Activated CD8-positive, alpha-beta memory T cell treated with anti-CD3 and anti-CD28 coated beads, Interleukin-2, amount 10 ng/mL, durations not matched to agents 7 days and 5 days (primary cell): ENCODE measurements around the gene ASIP. TPM values are rescaled to one million over a fixed set of nuclear protein-coding genes. Genes with fewer than 3 reads are reported as not detected.
"Not testable (repeated sequence)": the region's sequence is repeated elsewhere in the genome, so short reads cannot be mapped to it uniquely, and the experiment has no call there.

Experiments used
- ATAC-seq: fragments of 150-1000 bp; cut with Tn5 transposase; one replicate; pipeline ENCODE4 v1.10.0; 2021; ENCODE audit warnings: moderate library complexity
- CTCF ChIA-PET: fragments of 350-600 bp; sonication (Branson Sonifier 250); formaldehyde crosslinking; loops from one replicate; lab custom pipeline; 2021; ENCODE audit warnings: antibody characterized with exemption; lab: Charles Lee
- DNase-seq: peaks from one replicate; pipeline ENCODE4 v3.0.0-alpha.2; 2020
- H3K27ac Mint-ChIP-seq: one replicate; pipeline ENCODE4 v1.8.0; 2021; ENCODE audit warnings: mild to moderate bottlenecking, mixed read lengths
- H3K27me3 Mint-ChIP-seq: one replicate; pipeline ENCODE4 v1.8.0; 2021; ENCODE audit warnings: mixed read lengths
- H3K36me3 Mint-ChIP-seq: one replicate; pipeline ENCODE4 v1.8.0; 2021; ENCODE audit warnings: mild to moderate bottlenecking, mixed read lengths
- H3K4me1 Mint-ChIP-seq: one replicate; pipeline ENCODE4 v1.8.0; 2021; ENCODE audit warnings: mixed read lengths
- H3K4me3 Mint-ChIP-seq: one replicate; pipeline ENCODE4 v1.8.0; 2021; ENCODE audit warnings: mild to moderate bottlenecking, moderate library complexity, mixed read lengths
- H3K9me3 Mint-ChIP-seq: one replicate; pipeline ENCODE4 v1.8.0; 2022; ENCODE audit warnings: low read depth, mixed read lengths
- total RNA-seq, 2 experiments: library from RNA; stranded (reverse); gene quantifications; one replicate each; pipeline ENCODE4 v1.2.3, GENCODE V29; 2021

The ASIP gene
- total RNA-seq, 2 experiments from 2014 or later, result not detected

- no peak overlapping the region for H3K4me3 Mint-ChIP-seq
- H3K27me3 Mint-ChIP-seq, result no peaks in the 10 kb centered on the region
- H3K27ac Mint-ChIP-seq, result no peak overlapping the region
- H3K36me3 Mint-ChIP-seq, result no peaks in the 10 kb centered on the region
- CTCF ChIA-PET, result interaction anchor here (1.1 kb wide), 1 partner anchor 63 kb away, joined by 5 read pairs; no protein-coding TSS in a partner anchor
- ATAC-seq (no peak), DNase-seq (no peak)
- no peaks in the 10 kb centered on the region for H3K9me3 Mint-ChIP-seq
- peaks cover 12% of the 10 kb centered on the region for H3K4me1 Mint-ChIP-seq
Measured at GRCh38 chr20:34250005-34250404, 8.8 kb downstream of the ASIP start.

- CTCF ChIA-PET, result no interaction called here
- H3K27ac Mint-ChIP-seq, result no peak overlapping the region
- H3K4me1 Mint-ChIP-seq, result peaks cover 12% of the 10 kb centered on the region
- no peak for DNase-seq
- no peaks in the 10 kb centered on the region for H3K36me3 Mint-ChIP-seq
- no peaks in the 10 kb centered on the region for H3K27me3 Mint-ChIP-seq
- ATAC-seq, result no peak
- no peak overlapping the region for H3K4me3 Mint-ChIP-seq
- no peaks in the 10 kb centered on the region for H3K9me3 Mint-ChIP-seq
Measured at GRCh38 chr20:34251619-34252018, 10.4 kb downstream of the ASIP start.

GRCh38 chr20:34252431-34253086 is 11.3 kb downstream of the ASIP start:
- CTCF ChIA-PET, ATAC-seq, DNase-seq, H3K27ac Mint-ChIP-seq, H3K9me3 Mint-ChIP-seq, H3K36me3 Mint-ChIP-seq, H3K27me3 Mint-ChIP-seq, H3K4me3 Mint-ChIP-seq: not testable (repeated sequence)
- H3K4me1 Mint-ChIP-seq, result peaks cover 10% of the 10 kb centered on the region

GRCh38 chr20:34254979-34255378 is 13.8 kb downstream of the ASIP start:
- peaks cover under 1% of the 10 kb centered on the region for H3K4me1 Mint-ChIP-seq
- H3K27ac Mint-ChIP-seq, result no peak overlapping the region
- CTCF ChIA-PET, result interaction anchor here (1.2 kb wide), 1 partner anchor 542 kb away, joined by 3 read pairs; no protein-coding TSS in a partner anchor
- H3K4me3 Mint-ChIP-seq, result no peak overlapping the region
- H3K9me3 Mint-ChIP-seq, result no peaks in the 10 kb centered on the region
- no peaks in the 10 kb centered on the region for H3K27me3 Mint-ChIP-seq
- DNase-seq, result no peak
- H3K36me3 Mint-ChIP-seq, result no peaks in the 10 kb centered on the region
- ATAC-seq, result no peak

GRCh38 chr20:34256629-34257124 is 15.5 kb downstream of the ASIP start:
- CTCF ChIA-PET, result interaction anchor here (0.7 to 3.5 kb wide), 4 partner anchors 13 to 1996 kb away, joined by 3 to 12 read pairs (median 5); partner anchors contain the start of gene ASIP
- DNase-seq (no peak), ATAC-seq (no peak)
- H3K27me3 Mint-ChIP-seq, result no peaks in the 10 kb centered on the region
- H3K27ac Mint-ChIP-seq, result no peak overlapping the region
- no peaks in the 10 kb centered on the region for H3K36me3 Mint-ChIP-seq
- H3K4me1 Mint-ChIP-seq, result no peaks in the 10 kb centered on the region
- no peaks in the 10 kb centered on the region for H3K9me3 Mint-ChIP-seq
- H3K4me3 Mint-ChIP-seq, result no peak overlapping the region

GRCh38 chr20:34260208-34260942 is 19.2 kb downstream of the ASIP start:
- ATAC-seq (no peak), DNase-seq (no peak)
- H3K4me1 Mint-ChIP-seq, result peaks cover 8% of the 10 kb centered on the region
- no peaks in the 10 kb centered on the region for H3K27me3 Mint-ChIP-seq
- no peaks in the 10 kb centered on the region for H3K9me3 Mint-ChIP-seq
- CTCF ChIA-PET, result no interaction called here
- no peak overlapping the region for H3K4me3 Mint-ChIP-seq
- H3K27ac Mint-ChIP-seq, result no peak overlapping the region
- no peaks in the 10 kb centered on the region for H3K36me3 Mint-ChIP-seq

GRCh38 chr20:34262488-34263288 is 21.5 kb downstream of the ASIP start:
- Mint-ChIP-seq H3K4me3 (no peak overlapping the region), H3K27ac (peak overlapping the region; percentile 13), H3K4me1 (peaks cover 8% of the 10 kb centered on the region), H3K9me3 (no peaks in the 10 kb centered on the region), H3K27me3 (no peaks in the 10 kb centered on the region), H3K36me3 (peaks cover 2% of the 10 kb centered on the region)
- DNase-seq (no peak), ATAC-seq (no peak)
- CTCF ChIA-PET, result interaction anchor here (0.7 to 1.3 kb wide), 4 partner anchors 11 to 262 kb away, joined by 3 read pairs; no protein-coding TSS in a partner anchor

- H3K9me3 Mint-ChIP-seq, H3K27ac Mint-ChIP-seq, H3K27me3 Mint-ChIP-seq, H3K4me1 Mint-ChIP-seq, DNase-seq, H3K36me3 Mint-ChIP-seq, ATAC-seq, H3K4me3 Mint-ChIP-seq: not testable (repeated sequence)
- CTCF ChIA-PET, result interaction anchor here (0.7 to 1.3 kb wide), 5 partner anchors 10 to 261 kb away, joined by 3 read pairs; no protein-coding TSS in a partner anchor
Measured at GRCh38 chr20:34263468-34263867, 22.2 kb downstream of the ASIP start.

GRCh38 chr20:34264141-34264540 is 22.9 kb downstream of the ASIP start:
- no peak overlapping the region for H3K4me3 Mint-ChIP-seq
- peaks cover 2% of the 10 kb centered on the region for H3K36me3 Mint-ChIP-seq
- ATAC-seq (no peak), DNase-seq (no peak)
- H3K9me3 Mint-ChIP-seq, result no peaks in the 10 kb centered on the region
- H3K27ac Mint-ChIP-seq, result no peak overlapping the region
- H3K27me3 Mint-ChIP-seq, result peaks cover 3% of the 10 kb centered on the region
- CTCF ChIA-PET, result interaction anchor here (0.7 kb wide), 1 partner anchor 134 kb away, joined by 3 read pairs; no protein-coding TSS in a partner anchor
- H3K4me1 Mint-ChIP-seq, result peaks cover 12% of the 10 kb centered on the region

- H3K4me3 Mint-ChIP-seq, result no peak overlapping the region
- no peak for ATAC-seq
- H3K36me3 Mint-ChIP-seq, result peaks cover 5% of the 10 kb centered on the region
- CTCF ChIA-PET, result interaction anchor here (0.6 to 1.0 kb wide), 2 partner anchors 78 to 129 kb away, joined by 3 to 5 read pairs; no protein-coding TSS in a partner anchor
- peaks cover 5% of the 10 kb centered on the region for H3K27me3 Mint-ChIP-seq
- no peak for DNase-seq
- H3K4me1 Mint-ChIP-seq, result peaks cover 28% of the 10 kb centered on the region
- H3K27ac Mint-ChIP-seq, result no peak overlapping the region
- H3K9me3 Mint-ChIP-seq, result no peaks in the 10 kb centered on the region
Measured at GRCh38 chr20:34268145-34268544, 26.9 kb downstream of the ASIP start.

- Mint-ChIP-seq H3K4me1 (peaks cover 27% of the 10 kb centered on the region), H3K36me3 (peaks cover 5% of the 10 kb centered on the region), H3K9me3 (no peaks in the 10 kb centered on the region), H3K27me3 (peaks cover 5% of the 10 kb centered on the region), H3K27ac (no peak overlapping the region), H3K4me3 (peak overlapping the region; percentile 36)
- CTCF ChIA-PET, result interaction anchor here (0.6 to 2.1 kb wide), 4 partner anchors 11 to 128 kb away, joined by 3 to 6 read pairs (median 4); no protein-coding TSS in a partner anchor
- peak; percentile 74 for ATAC-seq
- DNase-seq, result no peak
Measured at GRCh38 chr20:34268851-34269636, 27.8 kb downstream of the ASIP start.

- no peak overlapping the region for H3K4me3 Mint-ChIP-seq
- no peak for ATAC-seq
- no peaks in the 10 kb centered on the region for H3K9me3 Mint-ChIP-seq
- H3K4me1 Mint-ChIP-seq, result peaks cover 27% of the 10 kb centered on the region
- DNase-seq, result no peak
- no peak overlapping the region for H3K27ac Mint-ChIP-seq
- H3K36me3 Mint-ChIP-seq, result peaks cover 7% of the 10 kb centered on the region
- H3K27me3 Mint-ChIP-seq, result peaks cover 5% of the 10 kb centered on the region
- CTCF ChIA-PET, result interaction anchor here (2.1 kb wide), 1 partner anchor 12 kb away, joined by 6 read pairs; no protein-coding TSS in a partner anchor
Measured at GRCh38 chr20:34269996-34270627, 28.9 kb downstream of the ASIP start.
